Stimulated activated CD8-positive, alpha-beta memory T cell treated with anti-CD3 and anti-CD28 coated beads, Interleukin-15, amount 100 ng/mL, for 24 hours (primary cell): ENCODE results near the gene ARHGAP11A.

Experiments
- DNase-seq: peaks from one replicate; pipeline ENCODE4 v3.0.0-alpha.2; 2020; ENCODE audit warnings: low read depth

Gene ARHGAP11A

GRCh38 chr15:32657198-32657883 lies 42.0 kb downstream of the ARHGAP11A start:
- DNase-seq: no peak

DNA sequence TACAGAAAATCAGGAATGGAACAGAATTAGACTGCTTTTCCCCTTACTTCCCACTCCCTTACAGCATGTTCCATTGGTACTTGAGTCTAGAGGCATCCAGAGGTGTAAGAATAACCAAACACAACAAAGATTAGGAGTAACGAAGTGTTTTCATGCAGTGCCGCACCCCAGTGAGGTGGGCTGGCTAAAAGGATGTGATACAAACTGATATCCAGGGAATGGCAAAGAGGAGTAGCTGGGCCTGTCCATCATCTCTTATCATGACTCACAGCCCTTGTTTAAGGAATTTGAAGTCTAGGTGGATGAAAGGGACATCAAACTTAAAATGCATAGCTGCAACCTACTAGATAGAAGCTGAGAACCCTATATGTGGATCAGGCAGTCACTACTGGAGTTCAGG lies 42.6 kb downstream of the ARHGAP11A start:
- DNase-seq: no peak

DNA sequence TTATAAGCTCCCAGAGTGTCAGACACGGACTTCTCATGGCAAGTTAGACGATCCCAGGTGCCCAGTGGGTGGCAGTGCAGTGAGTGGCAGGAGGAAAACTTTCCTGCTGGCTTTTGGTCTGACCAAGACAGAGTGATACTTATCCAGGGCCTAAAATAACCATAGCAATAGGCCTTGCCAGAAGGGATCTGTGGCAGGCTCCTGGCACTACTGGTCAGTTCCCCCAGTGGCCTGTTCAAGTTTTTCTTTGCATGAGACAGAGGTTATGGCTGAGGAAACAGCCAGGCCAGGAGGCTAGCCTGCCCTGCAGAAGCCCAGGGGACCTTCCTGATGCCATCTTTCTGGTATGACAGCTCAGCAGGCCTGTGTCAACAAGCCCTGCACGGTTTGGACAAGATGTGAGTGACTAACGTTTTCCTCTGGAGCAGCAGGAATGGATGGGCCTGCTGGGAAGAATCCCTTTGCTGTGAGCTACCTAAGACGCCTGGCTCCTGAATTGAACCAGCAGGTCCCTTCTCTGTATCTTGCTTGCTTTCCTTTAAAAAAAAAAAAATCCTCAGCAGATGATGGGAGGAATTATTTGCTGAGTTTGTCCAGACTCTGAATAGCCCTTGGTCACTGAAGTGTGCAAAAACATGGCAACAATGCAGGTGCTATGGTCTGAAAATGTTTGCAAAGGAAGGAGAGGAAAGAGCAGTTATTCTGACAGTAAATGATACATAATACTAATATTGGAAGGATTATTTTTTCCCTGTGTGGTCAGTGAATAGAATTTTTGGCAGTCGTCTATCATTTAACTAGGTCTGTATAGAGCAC lies 44.2 kb downstream of the ARHGAP11A start:
- no peak for DNase-seq

- DNase-seq: no peak
Measured at GRCh38 chr15:32663671-32664070, 48.4 kb downstream of the ARHGAP11A start.

- DNase-seq: no peak
Measured at GRCh38 chr15:32664796-32665195, 49.5 kb downstream of the ARHGAP11A start.

DNA sequence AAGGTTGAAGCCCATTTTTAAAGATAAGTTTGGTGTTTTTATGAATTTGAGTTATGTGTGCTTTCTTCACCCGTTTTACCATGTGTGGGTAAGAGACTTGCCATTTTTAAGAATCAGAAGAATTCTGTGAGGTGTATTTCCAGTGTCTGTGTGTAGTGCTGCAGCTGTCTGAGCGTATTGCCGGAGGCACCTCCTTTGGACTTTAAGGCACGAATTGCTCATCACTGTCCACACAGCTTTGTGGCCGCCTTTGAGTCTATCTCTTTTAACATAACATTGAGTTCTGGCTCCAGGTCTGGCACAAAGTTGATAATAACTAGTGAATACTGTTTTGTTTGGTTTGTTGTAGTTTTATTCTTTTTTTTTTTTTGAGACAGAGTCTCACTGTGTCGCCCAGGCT lies 52.0 kb downstream of the ARHGAP11A start:
- no peak for DNase-seq

GRCh38 chr15:32668942-32669341 lies 53.6 kb downstream of the ARHGAP11A start:
- DNase-seq: no peak

DNA sequence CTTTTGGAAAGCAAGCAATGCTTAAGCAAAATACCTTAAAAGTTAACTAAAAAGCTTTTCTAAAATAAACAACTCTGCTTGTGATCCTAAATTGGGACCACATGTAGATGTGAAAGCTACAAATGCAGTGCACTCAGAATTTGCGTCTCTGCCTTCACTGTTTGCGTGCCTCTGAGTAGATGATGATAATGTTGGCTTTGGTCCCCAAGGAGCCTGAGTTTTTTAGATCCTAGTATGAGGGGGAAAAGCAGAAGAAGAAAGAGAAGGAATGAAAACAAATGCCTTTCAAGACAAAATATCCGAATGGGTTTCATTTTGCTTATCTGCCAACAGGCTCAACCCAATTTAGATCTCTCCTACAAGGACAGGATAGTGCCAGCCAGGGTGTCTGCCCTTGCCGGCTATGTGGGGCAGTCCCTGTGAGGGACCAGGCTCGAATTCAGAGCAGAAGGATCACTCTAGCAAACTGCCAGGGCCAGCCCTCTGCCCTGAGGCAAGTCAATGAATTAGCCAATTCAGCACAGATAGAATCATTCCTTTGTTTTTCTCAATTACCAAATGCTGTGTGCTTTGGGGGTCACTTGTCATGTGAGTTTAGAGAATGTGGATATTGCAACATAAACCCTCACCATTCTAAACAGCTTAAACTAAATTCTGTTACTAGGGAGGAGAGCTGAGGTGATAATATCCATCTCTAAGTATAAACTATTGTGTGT lies 54.8 kb downstream of the ARHGAP11A start:
- no peak for DNase-seq

GRCh38 chr15:32670623-32671022 lies 55.3 kb downstream of the ARHGAP11A start:
- DNase-seq: no peak

GRCh38 chr15:32671339-32672325 lies 56.3 kb downstream of the ARHGAP11A start:
- DNase-seq: no peak

DNA sequence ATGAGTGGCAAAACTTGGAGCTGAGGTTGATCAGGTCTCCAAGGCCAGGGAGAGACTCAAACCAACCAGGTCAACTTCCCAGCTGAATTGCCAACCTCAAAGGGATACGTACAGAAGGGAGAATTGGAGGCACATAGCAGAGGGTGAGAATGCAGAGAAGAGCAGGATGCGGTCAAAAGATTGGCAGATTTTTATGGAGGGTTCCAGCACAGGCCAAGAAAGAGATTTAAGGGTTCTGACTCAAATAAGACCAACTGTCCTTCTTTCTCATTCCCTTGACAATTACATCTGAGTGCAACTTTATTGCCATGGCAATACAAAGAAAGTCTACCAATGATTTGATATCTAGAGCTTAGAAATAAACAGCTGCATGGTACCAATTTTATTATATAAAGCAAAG lies 59.4 kb downstream of the ARHGAP11A start:
- DNase-seq: no peak

GRCh38 chr15:32675466-32675865 lies 60.2 kb downstream of the ARHGAP11A start:
- no peak for DNase-seq

GRCh38 chr15:32676169-32676568 lies 60.9 kb downstream of the ARHGAP11A start:
- DNase-seq: no peak

- DNase-seq: no peak
Measured at GRCh38 chr15:32677238-32677750, 62.0 kb downstream of the ARHGAP11A start.

GRCh38 chr15:32679298-32679690 lies 64.0 kb downstream of the ARHGAP11A start:
- DNase-seq: no peak

DNA sequence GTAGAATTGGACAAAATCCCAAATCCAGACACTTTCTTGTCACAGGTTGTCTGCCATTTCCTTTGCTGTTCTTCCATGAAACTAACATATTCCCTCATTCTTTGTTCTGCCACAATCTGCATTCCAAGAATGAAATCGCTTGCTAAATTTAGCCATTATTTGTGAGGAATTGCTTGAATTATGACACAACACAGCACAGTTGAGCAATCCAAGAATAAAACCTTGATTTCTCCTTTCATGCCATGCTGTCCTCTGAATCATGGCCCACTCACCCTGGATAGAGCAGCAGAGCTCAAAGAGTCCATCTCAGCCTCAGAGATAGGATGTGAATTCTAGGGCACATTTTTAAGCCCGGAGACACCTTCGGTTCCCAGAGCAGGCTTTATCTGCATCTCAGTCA lies 67.3 kb downstream of the ARHGAP11A start:
- DNase-seq: no peak

- DNase-seq: no peak
Measured at GRCh38 chr15:32682977-32683630, 67.8 kb downstream of the ARHGAP11A start.

GRCh38 chr15:32683906-32684584 lies 68.7 kb downstream of the ARHGAP11A start:
- no peak for DNase-seq

GRCh38 chr15:32685576-32685975 lies 70.3 kb downstream of the ARHGAP11A start:
- no peak for DNase-seq

DNA sequence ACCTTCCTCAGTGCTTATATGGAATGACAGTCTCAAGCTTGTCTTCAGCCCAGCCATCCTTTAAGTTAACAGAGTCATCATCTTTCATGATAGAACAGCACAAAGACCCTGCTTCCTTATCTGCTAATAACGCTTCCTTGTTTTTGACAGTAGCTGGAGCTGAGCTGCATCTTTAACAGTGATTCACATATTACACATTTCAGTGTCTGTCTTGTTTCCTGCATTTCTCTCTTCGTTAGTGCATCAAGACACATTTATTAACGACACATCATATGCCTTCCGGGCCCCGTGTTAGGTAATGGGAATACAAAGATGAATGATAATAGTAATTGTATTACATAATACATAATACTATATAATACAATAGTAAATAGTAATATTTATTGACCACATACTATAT lies 72.3 kb downstream of the ARHGAP11A start:
- no peak for DNase-seq
